PC-9 (cell line): ENCODE data around the gene CENPB.

Experiments used
- CTCF ChIP-seq: fragments of 200-600 bp; sonication (generic); conservative IDR thresholded peaks from 2 replicates; pipeline ENCODE4 v1.6.1; 2017; ENCODE audit warnings: mixed run types, antibody characterized with exemption, mild to moderate bottlenecking, moderate library complexity
- EZH2 ChIP-seq: fragments of 200-600 bp; sonication (generic); IDR thresholded peaks from 2 replicates; pipeline ENCODE4 v1.8.0; 2017; ENCODE audit warnings: antibody characterized with exemption, low read depth

- no peak for TF ChIP-seq CTCF
- TF ChIP-seq EZH2 = no peak
These were observed 11.0 kb downstream of the CENPB start for GRCh38 chr20:3775457-3776108.
